ENCODE results near the gene RNPC3.

DNA sequence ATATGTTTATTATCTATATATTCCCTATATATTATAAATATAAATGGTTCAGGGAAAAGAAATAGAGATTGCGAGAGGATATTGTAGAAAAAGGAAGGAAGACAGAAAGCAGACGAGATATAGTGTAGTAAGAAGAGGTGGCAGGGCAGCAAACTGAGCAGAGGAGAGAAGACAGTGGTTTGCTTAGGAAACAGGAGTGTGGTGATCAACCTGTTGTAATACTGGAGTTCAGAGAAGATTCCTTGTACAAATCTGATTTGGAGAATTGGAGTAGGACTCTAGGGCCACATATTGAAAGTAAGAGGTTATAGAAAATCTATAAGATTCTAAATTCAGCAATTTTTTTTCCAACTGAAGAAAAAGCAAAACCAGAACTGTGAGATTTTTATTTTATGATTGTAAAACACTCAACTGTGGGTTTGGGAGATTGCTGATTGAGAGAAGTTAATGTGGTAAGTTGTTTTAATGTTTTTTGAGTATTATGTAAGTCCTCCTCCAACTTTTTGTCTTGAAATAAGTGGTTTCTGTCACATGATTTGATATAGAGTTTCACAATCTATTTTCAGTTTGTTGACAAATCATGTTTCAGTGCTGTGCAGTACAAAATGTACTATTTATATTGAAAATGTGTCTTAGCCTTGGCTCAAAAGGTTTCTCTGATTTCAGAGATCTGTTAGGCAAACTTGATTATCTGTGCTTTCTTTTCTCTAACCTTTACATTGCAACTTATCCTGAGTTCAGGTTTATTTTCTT is 36.3 kb downstream of the RNPC3 start:
- TF ChIP-seq, protein P1, sequence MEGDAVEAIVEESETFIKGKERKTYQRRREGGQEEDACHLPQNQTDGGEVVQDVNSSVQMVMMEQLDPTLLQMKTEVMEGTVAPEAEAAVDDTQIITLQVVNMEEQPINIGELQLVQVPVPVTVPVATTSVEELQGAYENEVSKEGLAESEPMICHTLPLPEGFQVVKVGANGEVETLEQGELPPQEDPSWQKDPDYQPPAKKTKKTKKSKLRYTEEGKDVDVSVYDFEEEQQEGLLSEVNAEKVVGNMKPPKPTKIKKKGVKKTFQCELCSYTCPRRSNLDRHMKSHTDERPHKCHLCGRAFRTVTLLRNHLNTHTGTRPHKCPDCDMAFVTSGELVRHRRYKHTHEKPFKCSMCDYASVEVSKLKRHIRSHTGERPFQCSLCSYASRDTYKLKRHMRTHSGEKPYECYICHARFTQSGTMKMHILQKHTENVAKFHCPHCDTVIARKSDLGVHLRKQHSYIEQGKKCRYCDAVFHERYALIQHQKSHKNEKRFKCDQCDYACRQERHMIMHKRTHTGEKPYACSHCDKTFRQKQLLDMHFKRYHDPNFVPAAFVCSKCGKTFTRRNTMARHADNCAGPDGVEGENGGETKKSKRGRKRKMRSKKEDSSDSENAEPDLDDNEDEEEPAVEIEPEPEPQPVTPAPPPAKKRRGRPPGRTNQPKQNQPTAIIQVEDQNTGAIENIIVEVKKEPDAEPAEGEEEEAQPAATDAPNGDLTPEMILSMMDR (IDR thresholded peaks at IDR 0.05): no peak
- no peak for TF ChIP-seq MYBL2 (CRISPR knock-in tag; IDR thresholded peaks at IDR 0.05)
- TF ChIP-seq FOXK1 (CRISPR knock-in tag; IDR thresholded peaks at IDR 0.05): no peak
- TF ChIP-seq NR2C2 (CRISPR knock-in tag; IDR thresholded peaks at IDR 0.05): no peak
- TF ChIP-seq ZNF121 (CRISPR knock-in tag; IDR thresholded peaks at IDR 0.05): no peak
- TF ChIP-seq, protein P2, sequence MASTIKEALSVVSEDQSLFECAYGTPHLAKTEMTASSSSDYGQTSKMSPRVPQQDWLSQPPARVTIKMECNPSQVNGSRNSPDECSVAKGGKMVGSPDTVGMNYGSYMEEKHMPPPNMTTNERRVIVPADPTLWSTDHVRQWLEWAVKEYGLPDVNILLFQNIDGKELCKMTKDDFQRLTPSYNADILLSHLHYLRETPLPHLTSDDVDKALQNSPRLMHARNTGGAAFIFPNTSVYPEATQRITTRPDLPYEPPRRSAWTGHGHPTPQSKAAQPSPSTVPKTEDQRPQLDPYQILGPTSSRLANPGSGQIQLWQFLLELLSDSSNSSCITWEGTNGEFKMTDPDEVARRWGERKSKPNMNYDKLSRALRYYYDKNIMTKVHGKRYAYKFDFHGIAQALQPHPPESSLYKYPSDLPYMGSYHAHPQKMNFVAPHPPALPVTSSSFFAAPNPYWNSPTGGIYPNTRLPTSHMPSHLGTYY (CRISPR knock-in tag; IDR thresholded peaks at IDR 0.05): no peak
- TF ChIP-seq SMAD4 (CRISPR knock-in tag; IDR thresholded peaks at IDR 0.05): no peak
- TF ChIP-seq, protein P3, sequence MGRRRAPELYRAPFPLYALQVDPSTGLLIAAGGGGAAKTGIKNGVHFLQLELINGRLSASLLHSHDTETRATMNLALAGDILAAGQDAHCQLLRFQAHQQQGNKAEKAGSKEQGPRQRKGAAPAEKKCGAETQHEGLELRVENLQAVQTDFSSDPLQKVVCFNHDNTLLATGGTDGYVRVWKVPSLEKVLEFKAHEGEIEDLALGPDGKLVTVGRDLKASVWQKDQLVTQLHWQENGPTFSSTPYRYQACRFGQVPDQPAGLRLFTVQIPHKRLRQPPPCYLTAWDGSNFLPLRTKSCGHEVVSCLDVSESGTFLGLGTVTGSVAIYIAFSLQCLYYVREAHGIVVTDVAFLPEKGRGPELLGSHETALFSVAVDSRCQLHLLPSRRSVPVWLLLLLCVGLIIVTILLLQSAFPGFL (CRISPR knock-in tag; IDR thresholded peaks at IDR 0.05; ENCODE audit: borderline replicate concordance): no peak
